ENCODE measurements around the gene ASS1.
A peak's percentile ranks its signal among the peaks of the same experiment; 100 is the strongest.

ASS1 gene

GRCh38 chr9:130424595-130425454 lies 19.9 kb upstream of the ASS1 start:
- H3K4me3 ChIP-seq (ENCODE audit: control insufficient read depth, low read depth, low read length), result no peak overlapping the region
- DNase-seq (ENCODE audit: low read depth), result no peak
- TF ChIP-seq CTCF (conservative IDR thresholded peaks at IDR 0.05; ENCODE audit: control insufficient read depth, insufficient read depth, low read depth, low read length), result no peak

GRCh38 chr9:130425741-130426466 lies 18.9 kb upstream of the ASS1 start:
- no peak overlapping the region for H3K4me3 ChIP-seq (ENCODE audit: control insufficient read depth, low read depth, low read length)
- no peak for DNase-seq (ENCODE audit: low read depth)
- no peak for TF ChIP-seq CTCF (conservative IDR thresholded peaks at IDR 0.05; ENCODE audit: control insufficient read depth, insufficient read depth, low read depth, low read length)

GRCh38 chr9:130426467-130426773 lies 18.3 kb upstream of the ASS1 start:
- no peak for DNase-seq (ENCODE audit: low read depth)

GRCh38 chr9:130426883-130427282 lies 17.9 kb upstream of the ASS1 start:
- TF ChIP-seq CTCF (conservative IDR thresholded peaks at IDR 0.05; ENCODE audit: control insufficient read depth, insufficient read depth, low read depth, low read length), result no peak
- peak; percentile 82 for DNase-seq (ENCODE audit: low read depth)
- H3K4me3 ChIP-seq (ENCODE audit: control insufficient read depth, low read depth, low read length), result no peak overlapping the region

More at GRCh38 chr9:130426467-130426773, 18.3 kb upstream of the ASS1 start:
- TF ChIP-seq CTCF (conservative IDR thresholded peaks at IDR 0.05; ENCODE audit: control insufficient read depth, insufficient read depth, low read depth, low read length), result no peak
- H3K4me3 ChIP-seq (ENCODE audit: control insufficient read depth, low read depth, low read length), result no peak overlapping the region

- DNase-seq (ENCODE audit: low read depth), result no peak
- no peak overlapping the region for H3K4me3 ChIP-seq (ENCODE audit: control insufficient read depth, low read depth, low read length)
- no peak for TF ChIP-seq CTCF (conservative IDR thresholded peaks at IDR 0.05; ENCODE audit: control insufficient read depth, insufficient read depth, low read depth, low read length)
Observed at GRCh38 chr9:130427326-130427725, 17.4 kb upstream of the ASS1 start.

GRCh38 chr9:130428086-130428665 lies 16.6 kb upstream of the ASS1 start:
- H3K4me3 ChIP-seq (ENCODE audit: control insufficient read depth, low read depth, low read length), result no peak overlapping the region
- TF ChIP-seq CTCF (conservative IDR thresholded peaks at IDR 0.05; ENCODE audit: control insufficient read depth, insufficient read depth, low read depth, low read length), result no peak
- no peak for DNase-seq (ENCODE audit: low read depth)
